GM19240 (cell line): ENCODE results near the gene TBC1D5.
"Not testable (repeated sequence)": the region's sequence is repeated elsewhere in the genome, so short reads cannot be mapped to it uniquely, and the experiment has no call there.

Source experiments
- DNase-seq: peaks from one replicate; pipeline ENCODE4 v3.0.0; 2011; ENCODE audit warnings: low spot score; ENCODE audit not compliant: insufficient read length

TBC1D5 gene

GRCh38 chr3:17742102-17742879 is at the start of gene TBC1D5:
TSS of gene TBC1D5 (minus strand) at chr3:17742631. CDS start at chr3:17508570, 234,061 bp downstream.
- peak; percentile 76 for DNase-seq

- no peak for DNase-seq
These were observed 41.0 kb upstream of the TBC1D5 start for GRCh38 chr3:17783426-17783825.

GRCh38 chr3:17782751-17783150 is 40.3 kb upstream of the TBC1D5 start:
- DNase-seq, result no peak

GRCh38 chr3:17780369-17780768 is 37.9 kb upstream of the TBC1D5 start:
- not testable (repeated sequence) for DNase-seq

GRCh38 chr3:17779304-17780250 is 37.1 kb upstream of the TBC1D5 start:
- not testable (repeated sequence) for DNase-seq

GRCh38 chr3:17777326-17777725 is 34.9 kb upstream of the TBC1D5 start:
- not testable (repeated sequence) for DNase-seq

GRCh38 chr3:17775073-17775472 is 32.6 kb upstream of the TBC1D5 start:
- DNase-seq, result no peak

- DNase-seq, result not testable (repeated sequence)
These were observed 31.9 kb upstream of the TBC1D5 start for GRCh38 chr3:17774180-17774910.

- DNase-seq, result no peak
These were observed 30.1 kb upstream of the TBC1D5 start for GRCh38 chr3:17772556-17772955.

- no peak for DNase-seq
These were observed 29.0 kb upstream of the TBC1D5 start for GRCh38 chr3:17771177-17772017.

- no peak for DNase-seq
These were observed 28.3 kb upstream of the TBC1D5 start for GRCh38 chr3:17770682-17771081.

GRCh38 chr3:17765819-17766472 is 23.5 kb upstream of the TBC1D5 start:
- no peak for DNase-seq

- DNase-seq, result no peak
These were observed 19.1 kb upstream of the TBC1D5 start for GRCh38 chr3:17761563-17761962.

- DNase-seq, result no peak
These were observed 17.5 kb upstream of the TBC1D5 start for GRCh38 chr3:17759901-17760300.

GRCh38 chr3:17755836-17756235 is 13.4 kb upstream of the TBC1D5 start:
- no peak for DNase-seq

- DNase-seq, result no peak
These were observed 11.2 kb upstream of the TBC1D5 start for GRCh38 chr3:17753632-17753992.

- no peak for DNase-seq
These were observed 10.6 kb upstream of the TBC1D5 start for GRCh38 chr3:17752876-17753631.

GRCh38 chr3:17752436-17752835 is 10.0 kb upstream of the TBC1D5 start:
- DNase-seq, result no peak

- no peak for DNase-seq
These were observed 7.4 kb upstream of the TBC1D5 start for GRCh38 chr3:17749705-17750293.
